Vein endothelial cell (primary cell): Measurements from ENCODE around the gene MYOCOS. TPM values are rescaled to one million over a fixed set of nuclear protein-coding genes. Genes with fewer than 3 reads are reported as not detected.

Experiments used
- total RNA-seq: library from RNA; depleted of rRNA; stranded (reverse); fragments of >200 nt; gene quantifications from 2 replicates; pipeline ENCODE4 v1.2.3, GENCODE V29; 2012

Gene MYOCOS, protein sequence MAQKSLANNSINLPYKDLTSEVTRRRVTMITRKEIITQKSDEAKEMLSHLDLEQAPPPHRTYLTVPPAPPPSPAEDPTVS
- not detected in 2 replicates for total RNA-seq

DNA sequence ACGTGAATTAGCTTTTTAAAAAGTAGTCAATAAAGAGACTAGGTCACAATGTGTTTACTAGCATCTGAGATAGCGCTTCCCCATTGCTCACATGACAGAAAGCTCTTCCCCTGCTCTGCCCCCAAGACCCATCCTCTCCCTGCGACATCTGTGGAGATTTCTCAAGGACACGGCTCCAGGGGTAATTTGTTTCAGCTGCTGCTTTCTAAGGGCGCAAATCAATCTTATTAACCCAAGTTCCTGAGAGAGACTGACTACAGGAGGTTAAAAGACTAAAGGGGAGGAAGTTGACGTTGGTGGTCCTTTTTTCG is at the start of gene MYOCOS:
TSS of gene MYOCOS (plus strand) at position 92 of the 311 bp plus-strand sequence. CDS start 1,641 bp downstream, outside the sequence.

DNA sequence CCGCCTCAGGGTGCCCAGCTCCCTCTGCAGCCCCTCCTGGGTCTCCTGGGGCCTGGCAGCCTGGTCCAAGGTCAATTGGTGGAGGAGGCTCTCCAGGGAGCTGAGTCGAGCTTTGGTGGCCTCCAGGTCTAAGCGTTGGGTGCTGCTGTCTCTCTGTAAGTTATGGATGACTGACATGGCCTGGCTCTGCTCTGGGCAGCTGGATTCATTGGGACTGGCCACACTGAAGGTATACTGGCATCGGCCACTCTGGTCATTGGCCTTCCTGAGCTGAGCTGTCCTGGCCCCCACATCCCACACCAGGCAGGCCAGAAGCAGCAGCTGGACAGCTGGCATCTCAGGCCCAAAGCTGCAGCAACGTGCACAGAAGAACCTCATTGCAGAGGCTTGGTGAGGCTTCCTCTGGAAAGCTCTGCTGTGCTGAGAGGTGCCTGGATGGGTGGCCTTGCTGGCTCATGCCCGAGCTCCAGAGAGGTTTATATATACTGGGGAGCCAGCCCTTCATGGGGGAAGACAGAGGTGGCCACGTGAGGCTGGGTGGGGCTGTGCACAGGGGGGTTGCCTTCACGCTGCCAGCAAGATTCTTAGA is 30.3 kb downstream of the MYOCOS start, which contains the start of gene MYOC:
TSS of gene MYOC (minus strand) at position 455 of the 589 bp plus-strand sequence. CDS start at position 378, 77 bp downstream.

Other genes starting within 250 kb of the MYOCOS start
- 74.5 and 98.7 TPM in 2 replicates for gene PRRC2C, start 136.7 kb upstream of the MYOCOS start, total RNA-seq
- not detected in 2 replicates for gene MYOC, start 30.4 kb downstream of the MYOCOS start, total RNA-seq
- gene VAMP4, start 119.8 kb downstream of the MYOCOS start, total RNA-seq, result 4.2 and 6.9 TPM in 2 replicates
- gene METTL13, start 159.4 kb downstream of the MYOCOS start, total RNA-seq, result 13.4 and 17.1 TPM in 2 replicates
- gene DNM3, start 219.3 kb downstream of the MYOCOS start, total RNA-seq, result 1.6 and 3.8 TPM in 2 replicates